SK-N-MC (cell line): ENCODE measurements around the gene CINP.

Experiments
- EZH2 ChIP-seq: fragments of 200-600 bp; sonication (generic); IDR thresholded peaks from one replicate; pipeline ENCODE4 v1.6.1; 2017; ENCODE audit warnings: antibody characterized with exemption
- FOXP2 ChIP-seq: optimal IDR thresholded peaks from 2 replicates; pipeline ENCODE3; 2011; ENCODE audit warnings: mild to moderate bottlenecking, moderate library complexity; ENCODE audit not compliant: insufficient read depth; ENCODE audit errors: extremely low read length, control extremely low read depth
- POLR2AphosphoS5 ChIP-seq: IDR thresholded peaks from 2 replicates; pipeline ENCODE4 v1.6.1; 2012; ENCODE audit warnings: mild to moderate bottlenecking, low read depth, low read length, borderline replicate concordance

DNA sequence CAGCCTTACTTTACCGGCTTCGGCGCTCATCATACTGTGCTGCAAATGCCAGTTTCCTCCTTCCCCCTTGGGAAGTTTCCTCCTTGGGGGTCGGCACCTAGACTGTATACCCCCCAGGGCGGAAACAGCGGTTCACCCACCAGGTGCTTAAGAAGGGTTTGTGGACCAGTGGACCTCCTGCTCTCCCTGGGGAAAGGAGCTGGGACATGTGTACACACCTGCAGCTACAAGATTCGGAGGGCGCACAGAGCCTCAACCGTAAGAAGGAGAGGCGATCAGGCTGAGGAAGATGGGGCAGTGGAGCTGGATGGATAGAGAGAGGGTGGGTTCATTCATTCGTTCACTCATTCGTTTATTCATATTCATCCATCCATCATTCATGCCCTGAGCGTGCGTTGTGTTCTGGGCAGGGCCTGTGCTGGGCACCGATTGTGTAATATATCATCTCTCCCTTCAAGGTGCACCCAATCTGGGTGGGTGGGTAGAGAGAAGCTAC is 43.9 kb downstream of the CINP start:
- no peak for TF ChIP-seq EZH2
- TF ChIP-seq POLR2AphosphoS5: no peak
- TF ChIP-seq FOXP2: no peak
